Erythroblast (primary cell): ENCODE data around the gene GSTCD.
A peak's percentile ranks its signal among the peaks of the same experiment; 100 is the strongest.
"Not testable (repeated sequence)": the region's sequence is repeated elsewhere in the genome, so short reads cannot be mapped to it uniquely, and the experiment has no call there.

Experiments
- DNase-seq, 2 experiments: peaks; one replicate each; lab custom pipeline; 2025; lab: John Stamatoyannopoulos, UW
- GATA1 ChIP-seq: IDR thresholded peaks from 2 replicates; pipeline ENCODE4 v1.6.1; 2011; ENCODE audit warnings: low read depth, mild to moderate bottlenecking, control low read depth, low read length, moderate library complexity
- POLR2A ChIP-seq: IDR thresholded peaks from 2 replicates; pipeline ENCODE4 v1.6.1; 2011; ENCODE audit warnings: mild to moderate bottlenecking, low read length

Gene GSTCD

DNA sequence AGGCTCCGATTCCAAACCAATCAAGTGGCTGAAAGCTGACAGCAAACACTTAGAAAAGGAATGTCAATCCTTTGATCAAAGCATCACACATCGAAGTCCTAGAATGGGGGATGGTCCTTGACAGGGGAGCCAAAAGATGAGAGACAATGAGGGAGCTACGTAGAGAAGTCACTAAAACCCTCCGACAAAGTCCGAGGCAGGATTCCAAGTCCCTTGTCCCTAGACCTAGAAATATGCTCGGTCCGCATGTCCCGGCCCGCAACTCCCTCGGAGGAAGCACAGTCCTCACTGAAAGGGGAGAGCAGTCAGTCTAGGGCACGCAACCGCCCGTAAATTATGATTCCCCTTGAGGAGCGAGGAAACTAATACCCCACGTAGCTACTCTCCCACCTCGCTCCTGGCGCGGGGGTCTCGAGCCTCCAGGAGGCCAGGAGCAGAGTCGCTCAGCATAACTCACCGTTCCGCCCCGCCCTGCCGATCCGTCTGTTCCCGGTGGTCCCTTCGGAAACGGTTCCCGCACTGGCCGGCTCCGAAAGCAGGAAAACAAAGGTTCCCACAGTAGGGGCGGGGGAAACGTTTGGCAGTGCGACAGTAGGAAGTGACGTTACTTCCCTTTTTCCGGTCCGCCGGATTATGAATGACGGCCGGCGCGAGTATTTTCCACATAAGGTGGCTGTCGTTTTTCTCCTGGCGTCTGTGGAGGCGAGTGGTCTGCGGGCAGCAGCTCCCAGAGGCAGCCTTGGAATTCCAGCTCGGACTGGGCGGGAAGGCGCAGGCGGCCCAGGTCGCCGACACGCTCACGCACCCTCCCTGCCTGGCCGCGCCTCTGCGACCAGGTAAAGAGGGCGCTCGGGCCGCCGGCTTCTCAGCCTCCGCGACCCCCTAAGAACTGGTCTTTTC, at the start of gene GSTCD, which contains the start of gene INTS12:
TSS of gene GSTCD (plus strand) at position 604 of the 900 bp plus-strand sequence. CDS start 8,830 bp downstream, outside the sequence.
TSS of gene INTS12 (minus strand) at position 509 of the 900 bp plus-strand sequence. CDS start 8,684 bp downstream, outside the sequence.
- DNase-seq, result peak; percentile 95 to 96
- TF ChIP-seq GATA1 (no peak), POLR2A (peak; percentile 96)

GRCh38 chr4:105659190-105659589, 49.4 kb upstream of the GSTCD start:
- DNase-seq, result no peak

DNA sequence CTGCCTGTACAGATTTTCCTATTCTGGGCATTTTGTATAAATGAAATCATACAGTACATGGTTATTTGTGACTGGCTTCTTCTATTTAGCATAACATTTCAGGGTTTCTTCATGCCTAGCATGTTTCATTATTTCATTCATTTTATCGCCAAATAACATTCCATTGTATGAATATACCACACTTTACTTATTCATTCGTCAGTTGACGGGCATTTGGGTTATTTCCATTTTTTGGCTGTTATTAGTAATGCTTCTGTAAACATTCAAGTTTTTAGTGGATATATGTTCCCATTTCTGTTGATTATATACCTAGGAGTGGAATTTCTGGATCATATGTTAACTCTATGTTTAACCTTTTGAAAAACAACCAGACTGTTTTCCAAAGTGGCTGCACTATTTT, 47.6 kb upstream of the GSTCD start:
- DNase-seq, result no peak
- TF ChIP-seq GATA1 (no peak), POLR2A (no peak)

More at GRCh38 chr4:105659190-105659589, 49.4 kb upstream of the GSTCD start:
- no peak for TF ChIP-seq GATA1
- no peak for TF ChIP-seq POLR2A

GRCh38 chr4:105662935-105663675, 45.5 kb upstream of the GSTCD start:
- TF ChIP-seq POLR2A, result no peak
- no peak for TF ChIP-seq GATA1
- no peak for DNase-seq

DNA sequence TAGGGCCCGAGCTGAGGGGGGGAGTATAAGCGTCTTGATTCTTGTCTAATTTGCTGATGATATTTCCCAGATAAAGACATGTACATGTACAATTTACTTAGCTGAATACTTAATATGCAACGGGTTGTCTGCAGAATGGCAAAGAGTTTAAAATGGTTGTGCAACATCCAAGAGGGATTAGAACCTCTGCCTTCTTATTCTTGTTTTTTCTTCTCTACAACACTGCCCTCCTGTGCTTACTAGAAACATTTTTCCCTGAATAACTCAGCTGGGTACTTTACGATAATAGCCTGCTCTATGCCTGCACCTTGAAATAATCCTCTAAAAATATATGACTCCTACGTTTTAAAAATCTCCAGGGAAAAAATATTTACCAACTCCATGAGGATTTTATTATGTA, 41.9 kb upstream of the GSTCD start:
- peak in 1 of 2 experiments; percentile 4 for DNase-seq
- TF ChIP-seq POLR2A, result no peak
- TF ChIP-seq GATA1, result no peak

DNA sequence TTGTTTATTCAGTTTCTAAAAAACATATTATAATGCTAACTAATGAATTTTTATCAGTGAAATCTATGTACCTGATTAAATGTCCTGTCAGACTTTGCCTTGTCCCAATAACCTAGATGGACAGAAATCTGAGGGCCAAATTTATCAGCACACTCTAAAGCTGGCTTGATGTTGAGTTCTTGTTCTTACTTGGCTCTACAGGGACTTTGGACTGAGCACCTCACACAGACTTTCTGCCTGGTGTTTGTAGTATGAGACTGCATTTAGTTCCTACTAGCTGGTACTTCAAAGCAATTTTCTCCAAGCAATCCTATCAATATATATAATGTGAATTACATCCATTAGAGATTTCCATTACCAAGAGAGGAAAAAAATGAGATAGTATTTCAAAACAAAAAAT, 37.9 kb upstream of the GSTCD start:
- no peak for TF ChIP-seq POLR2A
- no peak for DNase-seq

GRCh38 chr4:105671301-105671700, 37.3 kb upstream of the GSTCD start:
- TF ChIP-seq GATA1 (no peak), POLR2A (no peak)
- DNase-seq, result no peak

GRCh38 chr4:105674011-105674410, 34.6 kb upstream of the GSTCD start:
- no peak for DNase-seq
- TF ChIP-seq POLR2A, result no peak
- TF ChIP-seq GATA1, result no peak

DNA sequence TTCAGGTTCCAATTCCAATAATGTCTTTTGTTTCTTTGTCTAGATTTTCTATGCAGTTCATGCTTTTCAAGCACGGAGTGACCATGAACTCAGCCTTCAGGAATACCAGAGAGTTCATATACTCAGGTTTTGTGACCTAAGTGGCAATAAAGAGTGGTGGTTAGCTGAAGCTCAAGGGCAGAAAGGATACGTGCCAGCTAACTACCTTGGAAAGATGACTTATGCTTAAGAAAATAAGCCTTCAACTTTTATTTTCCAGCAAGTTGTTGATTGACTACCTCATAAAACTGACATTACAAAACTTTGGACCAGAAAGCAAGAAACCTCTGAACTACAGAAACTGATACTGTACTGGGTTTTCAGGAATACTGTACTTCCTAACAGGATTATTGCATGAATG, 30.9 kb upstream of the GSTCD start:
- TF ChIP-seq POLR2A (no peak), GATA1 (no peak)
- no peak for DNase-seq

- no peak for TF ChIP-seq GATA1
- DNase-seq, result no peak
These were observed 29.4 kb upstream of the GSTCD start for GRCh38 chr4:105679186-105679585.

DNA sequence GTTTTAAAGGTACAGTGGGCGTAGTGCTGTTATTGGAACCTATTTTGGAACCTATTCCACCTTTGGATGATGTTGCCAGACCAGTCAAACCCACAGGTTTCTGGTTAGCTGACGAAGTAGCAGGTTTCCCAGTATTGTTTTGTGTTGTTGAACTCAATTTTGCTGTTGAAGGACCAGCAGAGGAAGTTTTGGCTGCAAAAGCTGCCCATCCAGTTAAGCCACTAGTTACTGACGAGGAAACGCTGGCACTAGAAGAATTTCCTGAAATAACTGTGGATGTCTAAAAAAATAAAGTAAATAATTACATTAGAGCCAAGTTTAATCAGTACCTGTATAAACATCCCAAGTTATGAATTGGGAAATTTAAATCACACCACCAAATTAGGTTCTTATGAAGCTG, 25.5 kb upstream of the GSTCD start:
- DNase-seq, result no peak

DNA sequence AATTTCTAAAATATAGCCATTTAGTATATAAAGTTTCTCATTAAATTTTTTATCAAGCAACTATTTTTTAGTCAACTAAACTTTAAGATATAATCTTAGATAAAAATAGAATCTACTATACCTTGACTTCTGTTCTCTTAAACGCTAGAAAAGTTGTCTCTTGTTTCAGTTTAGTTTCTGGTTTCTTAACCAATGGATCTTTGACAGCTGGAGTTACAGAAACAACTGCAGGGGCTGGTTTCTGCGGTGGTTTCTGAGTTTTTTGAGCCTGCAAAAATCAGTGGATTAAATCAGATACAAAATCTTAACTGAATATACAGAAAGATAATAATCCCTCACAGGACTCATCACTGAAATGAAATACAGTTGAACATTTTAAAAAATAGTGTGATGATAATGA, 22.0 kb upstream of the GSTCD start:
- TF ChIP-seq GATA1 (no peak), POLR2A (no peak)
- DNase-seq, result no peak

More for the DNA sequence above, 25.5 kb upstream of the GSTCD start:
- no peak for TF ChIP-seq GATA1
- no peak for TF ChIP-seq POLR2A

DNA sequence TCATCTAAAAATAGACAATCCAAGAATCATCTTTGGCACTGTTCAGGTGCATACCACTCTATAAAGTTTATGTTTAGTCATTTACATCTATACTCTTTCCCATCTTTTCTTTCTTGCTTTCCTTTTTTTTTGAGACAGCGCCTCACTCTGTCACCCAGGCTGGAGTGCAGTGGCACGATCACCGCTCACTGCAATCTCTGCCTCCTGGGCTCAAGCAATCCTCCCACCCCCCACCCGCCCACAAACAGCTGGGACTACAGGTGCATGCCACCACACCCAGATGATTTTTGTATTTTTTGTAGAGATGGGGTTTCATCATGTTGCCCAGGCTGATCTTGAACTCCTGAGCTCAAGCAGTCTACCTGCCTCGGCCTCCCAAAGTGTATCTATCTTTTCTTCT, 13.8 kb upstream of the GSTCD start:
- DNase-seq, result not testable (repeated sequence)

DNA sequence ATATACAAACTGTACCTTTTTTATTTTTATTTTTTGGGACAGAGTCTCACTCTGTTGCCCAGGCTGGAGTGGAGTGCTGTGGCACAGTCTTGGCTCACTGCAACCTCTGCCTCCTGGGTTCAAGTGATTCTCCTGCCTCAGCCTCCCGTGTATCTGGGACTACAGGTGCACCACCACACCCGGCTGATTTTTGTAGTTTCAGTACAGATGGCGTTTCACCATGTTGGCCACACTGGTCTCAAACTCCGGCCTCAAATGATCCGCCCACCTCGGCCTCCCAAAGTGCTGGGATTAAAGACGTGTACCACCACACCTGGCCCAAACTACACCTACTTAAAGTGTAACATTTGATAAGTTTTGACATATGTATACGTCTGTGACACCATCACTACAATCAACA, 12.8 kb upstream of the GSTCD start:
- not testable (repeated sequence) for DNase-seq
